ENCODE data around the gene ATP4A.

- TF ChIP-seq, protein P1, sequence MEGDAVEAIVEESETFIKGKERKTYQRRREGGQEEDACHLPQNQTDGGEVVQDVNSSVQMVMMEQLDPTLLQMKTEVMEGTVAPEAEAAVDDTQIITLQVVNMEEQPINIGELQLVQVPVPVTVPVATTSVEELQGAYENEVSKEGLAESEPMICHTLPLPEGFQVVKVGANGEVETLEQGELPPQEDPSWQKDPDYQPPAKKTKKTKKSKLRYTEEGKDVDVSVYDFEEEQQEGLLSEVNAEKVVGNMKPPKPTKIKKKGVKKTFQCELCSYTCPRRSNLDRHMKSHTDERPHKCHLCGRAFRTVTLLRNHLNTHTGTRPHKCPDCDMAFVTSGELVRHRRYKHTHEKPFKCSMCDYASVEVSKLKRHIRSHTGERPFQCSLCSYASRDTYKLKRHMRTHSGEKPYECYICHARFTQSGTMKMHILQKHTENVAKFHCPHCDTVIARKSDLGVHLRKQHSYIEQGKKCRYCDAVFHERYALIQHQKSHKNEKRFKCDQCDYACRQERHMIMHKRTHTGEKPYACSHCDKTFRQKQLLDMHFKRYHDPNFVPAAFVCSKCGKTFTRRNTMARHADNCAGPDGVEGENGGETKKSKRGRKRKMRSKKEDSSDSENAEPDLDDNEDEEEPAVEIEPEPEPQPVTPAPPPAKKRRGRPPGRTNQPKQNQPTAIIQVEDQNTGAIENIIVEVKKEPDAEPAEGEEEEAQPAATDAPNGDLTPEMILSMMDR (IDR thresholded peaks at IDR 0.05) = no peak
- TF ChIP-seq ZFX (IDR thresholded peaks at IDR 0.05; ENCODE audit: borderline replicate concordance) = no peak
These were observed 50.4 kb downstream of the ATP4A start for GRCh38 chr19:35512831-35513627.
